Measurements from ENCODE around the gene HEXA. TPM values are rescaled to one million over a fixed set of nuclear protein-coding genes. Genes with fewer than 3 reads are reported as not detected.

The HEXA gene
- total and polyA plus RNA-seq, 2 donors (not counting 1 experiment from before 2014, with no cell fraction given), result 80.3 to 183 TPM

DNA sequence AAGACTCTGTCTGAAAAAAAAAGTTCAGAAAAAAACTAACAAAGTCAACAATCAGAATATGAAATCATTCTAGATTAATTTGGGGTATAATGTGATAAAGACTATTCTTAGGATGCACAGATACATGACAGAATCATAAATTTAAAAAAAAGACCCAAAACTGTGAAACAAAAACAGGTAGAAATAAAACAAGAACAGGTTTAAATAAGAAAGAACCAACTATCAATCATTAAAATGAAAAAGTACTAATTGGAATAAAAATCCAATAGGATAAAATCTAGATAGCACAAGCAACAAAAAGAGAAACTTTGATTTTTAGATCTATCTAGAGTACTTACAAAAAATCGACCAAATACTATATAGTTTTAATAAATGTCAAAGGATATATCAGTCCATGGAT, 35.7 kb upstream of the HEXA start:
- H2AFZ ChIP-seq (ENCODE audit: low read length), result no peak overlapping the region
- no peak overlapping the region for H3K27ac ChIP-seq (ENCODE audit: insufficient read depth, low read length)
- no peak for DNase-seq (ENCODE audit: low read depth in 2 of 2)
- no peaks in the 10 kb centered on the region for H3K36me3 ChIP-seq (ENCODE audit: control insufficient read depth, insufficient read depth, low read length)
- TF ChIP-seq, protein P1, sequence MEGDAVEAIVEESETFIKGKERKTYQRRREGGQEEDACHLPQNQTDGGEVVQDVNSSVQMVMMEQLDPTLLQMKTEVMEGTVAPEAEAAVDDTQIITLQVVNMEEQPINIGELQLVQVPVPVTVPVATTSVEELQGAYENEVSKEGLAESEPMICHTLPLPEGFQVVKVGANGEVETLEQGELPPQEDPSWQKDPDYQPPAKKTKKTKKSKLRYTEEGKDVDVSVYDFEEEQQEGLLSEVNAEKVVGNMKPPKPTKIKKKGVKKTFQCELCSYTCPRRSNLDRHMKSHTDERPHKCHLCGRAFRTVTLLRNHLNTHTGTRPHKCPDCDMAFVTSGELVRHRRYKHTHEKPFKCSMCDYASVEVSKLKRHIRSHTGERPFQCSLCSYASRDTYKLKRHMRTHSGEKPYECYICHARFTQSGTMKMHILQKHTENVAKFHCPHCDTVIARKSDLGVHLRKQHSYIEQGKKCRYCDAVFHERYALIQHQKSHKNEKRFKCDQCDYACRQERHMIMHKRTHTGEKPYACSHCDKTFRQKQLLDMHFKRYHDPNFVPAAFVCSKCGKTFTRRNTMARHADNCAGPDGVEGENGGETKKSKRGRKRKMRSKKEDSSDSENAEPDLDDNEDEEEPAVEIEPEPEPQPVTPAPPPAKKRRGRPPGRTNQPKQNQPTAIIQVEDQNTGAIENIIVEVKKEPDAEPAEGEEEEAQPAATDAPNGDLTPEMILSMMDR (conservative IDR thresholded peaks at IDR 0.05 in 1 of 2, IDR thresholded peaks at IDR 0.05 in 1 of 2; ENCODE audit: low read depth in 1 of 2, low read length in 2 of 2), result no peak
- TF ChIP-seq EZH2 (IDR thresholded peaks at IDR 0.05; ENCODE audit: low read length, missing control alignments), result no peak
- H3K27me3 ChIP-seq (ENCODE audit: control insufficient read depth, insufficient read depth, low read length), result peaks cover 4% of the 10 kb centered on the region
- no peaks in the 10 kb centered on the region for H3K4me1 ChIP-seq (ENCODE audit: control insufficient read depth, extremely low read depth, insufficient read depth, low read length)
- H3K4me2 ChIP-seq (ENCODE audit: extremely low read depth, insufficient read depth, low read length), result no peak overlapping the region
- H3K79me2 ChIP-seq (ENCODE audit: control insufficient read depth, insufficient read depth, low read length), result no peaks in the 10 kb centered on the region
- H3K4me3 ChIP-seq (replicated peaks in 1 of 4; ENCODE audit: control extremely low read depth in 1 of 4, insufficient read depth in 1 of 4, low read depth in 3 of 4, low read length in 4 of 4), result no peak overlapping the region
- no peaks in the 10 kb centered on the region for H3K9me3 ChIP-seq (ENCODE audit: control insufficient read depth, insufficient read depth, low read depth, low read length)
- no peak overlapping the region for H3K9ac ChIP-seq (ENCODE audit: insufficient read depth, low read length)
- no peaks in the 10 kb centered on the region for H4K20me1 ChIP-seq (ENCODE audit: control insufficient read depth, extremely low read depth, insufficient read depth, low read length)

DNA sequence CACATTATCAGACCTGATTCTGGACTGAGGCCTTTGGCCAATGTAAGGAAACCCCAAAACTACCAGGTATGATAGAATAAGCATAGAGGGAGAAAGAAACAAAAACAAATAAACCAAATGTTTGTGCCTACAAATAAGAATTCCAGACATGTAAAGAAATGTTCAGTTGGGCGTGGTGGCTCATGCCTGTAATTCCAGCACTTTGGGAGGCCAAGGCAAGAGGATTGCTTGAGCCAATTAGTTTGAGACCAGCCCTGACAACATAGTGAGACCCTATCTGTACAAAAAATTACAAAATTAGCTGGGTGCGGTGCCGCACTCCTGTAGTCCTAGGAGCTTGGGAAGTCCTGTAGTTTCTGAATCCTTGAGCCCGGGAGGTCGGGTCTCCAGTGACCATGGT, 35.3 kb upstream of the HEXA start:
- Histone ChIP-seq H3K27me3 (ENCODE audit: control insufficient read depth, insufficient read depth, low read length) (peaks cover 4% of the 10 kb centered on the region), H3K9ac (ENCODE audit: insufficient read depth, low read length) (no peak overlapping the region), H3K4me1 (ENCODE audit: control insufficient read depth, extremely low read depth, insufficient read depth, low read length) (no peaks in the 10 kb centered on the region), H3K36me3 (ENCODE audit: control insufficient read depth, insufficient read depth, low read length) (no peaks in the 10 kb centered on the region), H3K27ac (ENCODE audit: insufficient read depth, low read length) (no peak overlapping the region), H4K20me1 (ENCODE audit: control insufficient read depth, extremely low read depth, insufficient read depth, low read length) (no peaks in the 10 kb centered on the region), H2AFZ (ENCODE audit: low read length) (no peak overlapping the region), H3K4me2 (ENCODE audit: extremely low read depth, insufficient read depth, low read length) (no peak overlapping the region), H3K4me3 (replicated peaks in 1 of 4; ENCODE audit: control extremely low read depth in 1 of 4, insufficient read depth in 1 of 4, low read depth in 3 of 4, low read length in 4 of 4) (no peak overlapping the region), H3K79me2 (ENCODE audit: control insufficient read depth, insufficient read depth, low read length) (no peaks in the 10 kb centered on the region), H3K9me3 (ENCODE audit: control insufficient read depth, insufficient read depth, low read depth, low read length) (no peaks in the 10 kb centered on the region)
- no peak for DNase-seq (ENCODE audit: low read depth in 2 of 2)
- TF ChIP-seq, protein P1 (conservative IDR thresholded peaks at IDR 0.05 in 1 of 2, IDR thresholded peaks at IDR 0.05 in 1 of 2; ENCODE audit: low read depth in 1 of 2, low read length in 2 of 2), result no peak
- no peak for TF ChIP-seq EZH2 (IDR thresholded peaks at IDR 0.05; ENCODE audit: low read length, missing control alignments)

DNA sequence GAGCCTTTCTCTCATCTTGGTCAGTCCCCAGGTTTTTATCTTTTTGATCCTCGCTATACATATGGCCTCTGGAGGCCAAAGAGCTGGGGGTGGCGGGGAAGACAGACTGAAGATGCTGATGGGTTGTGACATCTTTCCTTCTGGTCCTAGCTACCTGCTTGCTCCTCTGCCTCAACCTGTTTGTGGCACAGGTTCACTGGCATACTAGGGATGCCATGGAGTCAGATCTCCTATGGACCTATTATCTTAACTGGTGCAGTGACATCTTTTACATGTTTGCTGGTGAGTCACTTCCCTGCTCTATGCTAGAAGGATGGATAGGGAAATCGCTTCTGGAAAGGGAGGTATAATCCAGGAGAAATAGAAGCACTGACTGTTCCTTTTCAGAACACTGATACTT, 31.1 kb upstream of the HEXA start:
- H3K27me3 ChIP-seq (ENCODE audit: control insufficient read depth, insufficient read depth, low read length), result peaks cover 10% of the 10 kb centered on the region
- no peaks in the 10 kb centered on the region for H3K79me2 ChIP-seq (ENCODE audit: control insufficient read depth, insufficient read depth, low read length)
- H2AFZ ChIP-seq (ENCODE audit: low read length), result no peak overlapping the region
- no peak overlapping the region for H3K9ac ChIP-seq (ENCODE audit: insufficient read depth, low read length)
- TF ChIP-seq, protein P1 (conservative IDR thresholded peaks at IDR 0.05 in 1 of 2, IDR thresholded peaks at IDR 0.05 in 1 of 2; ENCODE audit: low read depth in 1 of 2, low read length in 2 of 2), result no peak
- TF ChIP-seq EZH2 (IDR thresholded peaks at IDR 0.05; ENCODE audit: low read length, missing control alignments), result no peak
- H3K9me3 ChIP-seq (ENCODE audit: control insufficient read depth, insufficient read depth, low read depth, low read length), result no peaks in the 10 kb centered on the region
- H3K36me3 ChIP-seq (ENCODE audit: control insufficient read depth, insufficient read depth, low read length), result no peaks in the 10 kb centered on the region
- H3K4me2 ChIP-seq (ENCODE audit: extremely low read depth, insufficient read depth, low read length), result no peak overlapping the region
- no peak overlapping the region for H3K4me3 ChIP-seq (replicated peaks in 1 of 4; ENCODE audit: control extremely low read depth in 1 of 4, insufficient read depth in 1 of 4, low read depth in 3 of 4, low read length in 4 of 4)
- H4K20me1 ChIP-seq (ENCODE audit: control insufficient read depth, extremely low read depth, insufficient read depth, low read length), result no peaks in the 10 kb centered on the region
- H3K4me1 ChIP-seq (ENCODE audit: control insufficient read depth, extremely low read depth, insufficient read depth, low read length), result no peaks in the 10 kb centered on the region
- no peak overlapping the region for H3K27ac ChIP-seq (ENCODE audit: insufficient read depth, low read length)
- no peak for DNase-seq (ENCODE audit: low read depth in 2 of 2)
